Smooth muscle cell (in vitro differentiated cells): ENCODE measurements around the gene ADD2. TPM values are rescaled to one million over a fixed set of nuclear protein-coding genes. Genes with fewer than 3 reads are reported as not detected.
A peak's percentile ranks its signal among the peaks of the same experiment; 100 is the strongest.

Experiments
- DNase-seq: peaks from one replicate; lab custom pipeline; 2025; ENCODE audit not compliant: unreplicated experiment; lab: John Stamatoyannopoulos, UW
- H2AFZ ChIP-seq: fragments of 200-600 bp; sonication (generic); 2 replicates; pipeline ENCODE4 v1.6.0; 2016; ENCODE audit warnings: antibody characterized with exemption, low read depth, mild to moderate bottlenecking
- H3F3A ChIP-seq: fragments of 200-600 bp; sonication (generic); 2 replicates; pipeline ENCODE4 v1.6.0; 2017; ENCODE audit warnings: antibody characterized with exemption, low read depth
- H3K27ac ChIP-seq: fragments of 200-600 bp; sonication (generic); 2 replicates; pipeline ENCODE4 v1.5.1; 2016; ENCODE audit warnings: low read depth, mild to moderate bottlenecking
- H3K27me3 ChIP-seq: fragments of 200-600 bp; sonication (generic); 2 replicates; pipeline ENCODE4 v1.6.1; 2016; ENCODE audit warnings: low read depth, mild to moderate bottlenecking
- H3K36me3 ChIP-seq: fragments of 200-600 bp; sonication (generic); 2 replicates; pipeline ENCODE4 v1.5.1; 2016; ENCODE audit warnings: low read depth
- H3K4me1 ChIP-seq: fragments of 200-600 bp; sonication (generic); 2 replicates; pipeline ENCODE4 v1.5.1; 2016; ENCODE audit warnings: low read depth
- H3K4me2 ChIP-seq: fragments of 200-600 bp; sonication (generic); 2 replicates; pipeline ENCODE4 v1.6.0; 2016; ENCODE audit warnings: mild to moderate bottlenecking
- H3K4me3 ChIP-seq: fragments of 200-600 bp; sonication (generic); 2 replicates; pipeline ENCODE4 v1.5.1; 2016; ENCODE audit warnings: mild to moderate bottlenecking
- H3K79me2 ChIP-seq: fragments of 200-600 bp; sonication (generic); 2 replicates; pipeline ENCODE4 v1.6.0; 2016; ENCODE audit warnings: low read depth, mild to moderate bottlenecking
- H3K9ac ChIP-seq: fragments of 200-600 bp; sonication (generic); 2 replicates; pipeline ENCODE4 v1.6.0; 2016; ENCODE audit warnings: low read depth
- H3K9me3 ChIP-seq: fragments of 200-600 bp; sonication (generic); replicated peaks from 2 replicates; pipeline ENCODE4 v1.5.1; 2016; ENCODE audit warnings: low read depth
- H4K20me1 ChIP-seq: fragments of 200-600 bp; sonication (generic); 2 replicates; pipeline ENCODE4 v1.6.0; 2016; ENCODE audit warnings: low read depth
- WGBS: methylation state at CpG from one replicate; pipeline ENCODE4 v1.1.7; 2016; ENCODE audit warnings: low lambda C conversion rate; 5-methylcytosine and 5-hydroxymethylcytosine counted together
- polyA plus RNA-seq: library from polyadenylated mRNA; unstranded; fragments of >200 nt; fragmentation: Nextera tagmentation; extraction: Ambion mirVana; gene quantifications from 2 replicates; pipeline ENCODE4 v1.2.1, GENCODE V29; 2016
- total RNA-seq: library from RNA; depleted of rRNA; stranded (reverse); fragments of >200 nt; gene quantifications from 2 replicates; pipeline ENCODE4 v1.2.3, GENCODE V29; 2014
- TF ChIP-seq, protein P1 (sequence below): fragments of 200-600 bp; sonication (generic); IDR thresholded peaks from 2 replicates; pipeline ENCODE4 v1.5.1; 2017; ENCODE audit warnings: borderline replicate concordance, mild to moderate bottlenecking, antibody characterized with exemption; ENCODE audit not compliant: insufficient read depth, poor library complexity, severe bottlenecking

ADD2 gene
- total and polyA plus RNA-seq, 2 experiments from 2014 or later, result 4.3 to 7.1 TPM

DNA sequence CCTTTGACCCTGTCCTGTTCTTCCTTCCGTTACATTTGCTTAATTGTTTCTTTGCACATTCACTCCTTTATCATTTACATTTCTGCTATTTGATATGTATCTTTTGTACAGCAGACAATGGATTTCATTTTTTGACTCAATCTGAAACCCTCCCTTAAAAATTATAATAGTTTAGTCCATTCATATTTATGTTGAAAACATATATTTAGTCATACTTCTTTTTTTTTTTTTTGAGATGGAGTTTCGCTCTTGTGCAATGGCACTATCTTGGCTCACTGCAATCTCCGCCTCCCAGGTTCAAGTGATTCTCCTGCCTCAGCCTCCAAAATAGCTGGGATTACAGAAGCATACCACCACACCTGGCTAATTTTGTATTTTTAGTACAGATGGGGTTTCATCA lies 119.0 kb downstream of the ADD2 start:
- no peak for DNase-seq
- no peaks in the 10 kb centered on the region for H3F3A ChIP-seq
- no peaks in the 10 kb centered on the region for H3K9me3 ChIP-seq
- no peak overlapping the region for H3K4me3 ChIP-seq
- no peak overlapping the region for H3K4me2 ChIP-seq
- no peaks in the 10 kb centered on the region for H3K4me1 ChIP-seq
- 91% methylated on average over 3 of the region's 3 CpGs for WGBS
- no peak overlapping the region for H3K9ac ChIP-seq
- no peaks in the 10 kb centered on the region for H3K36me3 ChIP-seq
- H4K20me1 ChIP-seq, result no peaks in the 10 kb centered on the region
- TF ChIP-seq, protein P1, sequence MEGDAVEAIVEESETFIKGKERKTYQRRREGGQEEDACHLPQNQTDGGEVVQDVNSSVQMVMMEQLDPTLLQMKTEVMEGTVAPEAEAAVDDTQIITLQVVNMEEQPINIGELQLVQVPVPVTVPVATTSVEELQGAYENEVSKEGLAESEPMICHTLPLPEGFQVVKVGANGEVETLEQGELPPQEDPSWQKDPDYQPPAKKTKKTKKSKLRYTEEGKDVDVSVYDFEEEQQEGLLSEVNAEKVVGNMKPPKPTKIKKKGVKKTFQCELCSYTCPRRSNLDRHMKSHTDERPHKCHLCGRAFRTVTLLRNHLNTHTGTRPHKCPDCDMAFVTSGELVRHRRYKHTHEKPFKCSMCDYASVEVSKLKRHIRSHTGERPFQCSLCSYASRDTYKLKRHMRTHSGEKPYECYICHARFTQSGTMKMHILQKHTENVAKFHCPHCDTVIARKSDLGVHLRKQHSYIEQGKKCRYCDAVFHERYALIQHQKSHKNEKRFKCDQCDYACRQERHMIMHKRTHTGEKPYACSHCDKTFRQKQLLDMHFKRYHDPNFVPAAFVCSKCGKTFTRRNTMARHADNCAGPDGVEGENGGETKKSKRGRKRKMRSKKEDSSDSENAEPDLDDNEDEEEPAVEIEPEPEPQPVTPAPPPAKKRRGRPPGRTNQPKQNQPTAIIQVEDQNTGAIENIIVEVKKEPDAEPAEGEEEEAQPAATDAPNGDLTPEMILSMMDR, result no peak
- no peak overlapping the region for H2AFZ ChIP-seq
- no peaks in the 10 kb centered on the region for H3K79me2 ChIP-seq
- no peak overlapping the region for H3K27ac ChIP-seq
- H3K27me3 ChIP-seq, result peaks cover 5% of the 10 kb centered on the region

DNA sequence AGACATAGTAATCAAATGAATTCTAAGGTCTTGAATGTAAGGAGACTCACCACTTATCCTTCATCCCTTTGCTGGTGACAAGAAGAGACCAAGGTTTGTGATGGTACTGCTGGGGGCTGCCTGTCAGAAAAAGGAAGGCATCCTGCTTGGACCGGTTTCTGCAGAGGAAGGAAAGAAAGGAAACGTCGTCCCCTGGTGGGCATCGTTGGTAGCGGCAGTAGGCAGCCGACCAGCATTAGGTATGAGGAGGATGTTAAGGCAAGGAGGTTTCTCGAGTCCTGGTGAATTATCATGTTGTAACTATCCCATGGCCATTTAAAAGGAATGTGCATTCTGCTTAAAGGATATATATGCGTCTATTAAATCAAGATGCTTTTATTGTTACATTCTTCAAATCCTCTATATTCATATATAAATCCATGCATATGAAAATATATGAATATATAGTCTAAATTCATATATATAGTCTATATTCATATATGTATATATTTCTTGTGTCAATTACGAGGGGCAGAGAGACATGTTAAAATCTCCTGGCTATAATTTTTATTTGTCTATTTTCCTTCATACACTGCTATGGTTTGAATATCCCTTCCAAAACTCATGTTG lies 120.0 kb downstream of the ADD2 start:
- no peak overlapping the region for H3K4me3 ChIP-seq
- H3F3A ChIP-seq, result no peaks in the 10 kb centered on the region
- no peaks in the 10 kb centered on the region for H3K9me3 ChIP-seq
- TF ChIP-seq, protein P1, result peak; percentile 91
- no peaks in the 10 kb centered on the region for H3K4me1 ChIP-seq
- no peak overlapping the region for H2AFZ ChIP-seq
- no peaks in the 10 kb centered on the region for H3K27me3 ChIP-seq
- no peak overlapping the region for H3K4me2 ChIP-seq
- H3K9ac ChIP-seq, result no peak overlapping the region
- peak; percentile 20 for DNase-seq
- 9% methylated on average over 9 of the region's 9 CpGs for WGBS
- H3K79me2 ChIP-seq, result no peaks in the 10 kb centered on the region
- H3K36me3 ChIP-seq, result no peaks in the 10 kb centered on the region
- no peaks in the 10 kb centered on the region for H4K20me1 ChIP-seq
- no peak overlapping the region for H3K27ac ChIP-seq

DNA sequence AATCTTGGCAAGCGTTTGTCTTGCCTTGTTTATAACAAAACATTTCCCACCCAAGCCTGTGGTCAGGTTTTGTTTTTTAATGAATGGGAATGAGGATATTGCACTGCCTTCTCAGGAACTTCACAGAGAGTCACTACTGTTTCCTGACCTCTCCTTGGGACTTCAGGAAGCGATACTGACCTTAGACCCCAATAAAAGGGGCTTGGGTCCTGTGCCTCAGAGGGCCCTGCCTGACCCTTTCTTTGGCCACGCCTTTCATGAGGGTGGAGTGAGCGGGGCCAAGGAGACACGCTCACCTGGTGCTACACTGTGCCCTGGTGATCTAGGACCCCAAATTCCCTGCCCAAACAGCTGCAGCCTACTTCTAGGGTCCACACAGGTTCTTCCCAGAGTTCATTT lies 121.6 kb downstream of the ADD2 start:
- H3K27me3 ChIP-seq, result no peaks in the 10 kb centered on the region
- 73% methylated on average over 5 of the region's 5 CpGs for WGBS
- H3K4me2 ChIP-seq, result no peak overlapping the region
- H3K4me3 ChIP-seq, result no peak overlapping the region
- no peak overlapping the region for H3K9ac ChIP-seq
- DNase-seq, result no peak
- no peaks in the 10 kb centered on the region for H3K36me3 ChIP-seq
- no peak overlapping the region for H3K27ac ChIP-seq
- TF ChIP-seq, protein P1, result no peak
- H2AFZ ChIP-seq, result no peak overlapping the region
- H3K4me1 ChIP-seq, result no peaks in the 10 kb centered on the region
- no peaks in the 10 kb centered on the region for H4K20me1 ChIP-seq
- no peaks in the 10 kb centered on the region for H3K79me2 ChIP-seq
- H3K9me3 ChIP-seq, result no peaks in the 10 kb centered on the region
- H3F3A ChIP-seq, result no peaks in the 10 kb centered on the region
